ENCODE measurements around the gene FOXP1. TPM values are rescaled to one million over a fixed set of nuclear protein-coding genes. Genes with fewer than 3 reads are reported as not detected.

FOXP1 gene
- total RNA-seq, 4 donors from 2014 or later = 13.2 to 46.6 (median 29.2) TPM

- H3K36me3 ChIP-seq = no peaks in the 10 kb centered on the region
- no peak for DNase-seq
- intact Hi-C loops (cut with DNase I; ENCODE audit: low total_unique reads) = no loop called here
- no peaks in the 10 kb centered on the region for H3K4me1 ChIP-seq
- no peak overlapping the region for H3K27ac ChIP-seq
- no peak for TF ChIP-seq POLR2A (IDR thresholded peaks at IDR 0.05)
- TF ChIP-seq CTCF (IDR thresholded peaks at IDR 0.05 in 4 of 5, conservative IDR thresholded peaks at IDR 0.05 in 1 of 5) = no peak
- H3K4me3 ChIP-seq = no peak overlapping the region
- H3K27me3 ChIP-seq = no peaks in the 10 kb centered on the region
- in situ Hi-C loops (cut with MboI; ENCODE audit: low sequenced_read_pairs in 4 of 4) = loop anchor here in 1 of 4 donors (25.0 kb wide), 1 partner anchor 553 kb away; no protein-coding TSS in a partner anchor
- no peak for ATAC-seq
- H3K9me3 ChIP-seq = no peaks in the 10 kb centered on the region
These were observed 493.3 kb downstream of the FOXP1 start for GRCh38 chr3:71090207-71090606.

GRCh38 chr3:71089271-71089847, 494.2 kb downstream of the FOXP1 start:
- Histone ChIP-seq H3K27ac (no peak overlapping the region), H3K4me3 (no peak overlapping the region), H3K4me1 (no peaks in the 10 kb centered on the region), H3K9me3 (no peaks in the 10 kb centered on the region), H3K36me3 (no peaks in the 10 kb centered on the region), H3K27me3 (no peaks in the 10 kb centered on the region)
- DNase-seq (no peak), ATAC-seq (no peak)
- in situ Hi-C loops (cut with MboI; ENCODE audit: low sequenced_read_pairs in 4 of 4) = loop anchor here in 1 of 4 donors (25.0 kb wide), 1 partner anchor 552 kb away; no protein-coding TSS in a partner anchor
- intact Hi-C loops (cut with DNase I; ENCODE audit: low total_unique reads) = no loop called here
- TF ChIP-seq CTCF (IDR thresholded peaks at IDR 0.05 in 4 of 5, conservative IDR thresholded peaks at IDR 0.05 in 1 of 5) (no peak), POLR2A (IDR thresholded peaks at IDR 0.05) (no peak)

GRCh38 chr3:71088742-71089141, 494.8 kb downstream of the FOXP1 start:
- in situ Hi-C loops (cut with MboI; ENCODE audit: low sequenced_read_pairs in 4 of 4) (loop anchor here in 1 of 4 donors (25.0 kb wide), 1 partner anchor 551 kb away; no protein-coding TSS in a partner anchor), intact Hi-C loops (cut with DNase I; ENCODE audit: low total_unique reads) (no loop called here)
- H3K27ac ChIP-seq = no peak overlapping the region
- H3K4me1 ChIP-seq = no peaks in the 10 kb centered on the region
- no peak for DNase-seq
- no peaks in the 10 kb centered on the region for H3K27me3 ChIP-seq
- H3K36me3 ChIP-seq = no peaks in the 10 kb centered on the region
- TF ChIP-seq CTCF (IDR thresholded peaks at IDR 0.05 in 4 of 5, conservative IDR thresholded peaks at IDR 0.05 in 1 of 5) (no peak), POLR2A (IDR thresholded peaks at IDR 0.05) (no peak)
- no peaks in the 10 kb centered on the region for H3K9me3 ChIP-seq
- no peak overlapping the region for H3K4me3 ChIP-seq
- no peak for ATAC-seq

- no peaks in the 10 kb centered on the region for H3K36me3 ChIP-seq
- in situ Hi-C loops (cut with MboI; ENCODE audit: low sequenced_read_pairs in 4 of 4) = loop anchor here in 1 of 4 donors (25.0 kb wide), 1 partner anchor 551 kb away; no protein-coding TSS in a partner anchor
- no peaks in the 10 kb centered on the region for H3K27me3 ChIP-seq
- intact Hi-C loops (cut with DNase I; ENCODE audit: low total_unique reads) = no loop called here
- no peak overlapping the region for H3K27ac ChIP-seq
- H3K4me1 ChIP-seq = no peaks in the 10 kb centered on the region
- DNase-seq = no peak
- H3K9me3 ChIP-seq = no peaks in the 10 kb centered on the region
- no peak for TF ChIP-seq CTCF (IDR thresholded peaks at IDR 0.05 in 4 of 5, conservative IDR thresholded peaks at IDR 0.05 in 1 of 5)
- no peak for TF ChIP-seq POLR2A (IDR thresholded peaks at IDR 0.05)
- H3K4me3 ChIP-seq = no peak overlapping the region
- no peak for ATAC-seq
These were observed 495.4 kb downstream of the FOXP1 start for GRCh38 chr3:71088019-71088708.
